Coronary artery (tissue), 2 donors: Measurements from ENCODE around the gene TOM1L2.

ENCODE experiments used
- DNase-seq: peaks from one replicate; pipeline ENCODE4 v3.0.0-alpha.2; 2017; ENCODE audit warnings: low spot score
- H3K27ac ChIP-seq, 2 donors: fragments of 200-600 bp; sonication (generic); one replicate each; pipeline ENCODE4 v1.5.1; 2016 to 2019
- H3K4me3 ChIP-seq: fragments of 200-600 bp; sonication (generic); 2 replicates; pipeline ENCODE4 v1.5.1; 2016; ENCODE audit warnings: mild to moderate bottlenecking, moderate library complexity
- CTCF ChIP-seq: fragments of 200-600 bp; sonication (generic); IDR thresholded peaks from one replicate; pipeline ENCODE4 v1.5.1; 2019; ENCODE audit warnings: antibody characterized with exemption

The TOM1L2 gene

DNA sequence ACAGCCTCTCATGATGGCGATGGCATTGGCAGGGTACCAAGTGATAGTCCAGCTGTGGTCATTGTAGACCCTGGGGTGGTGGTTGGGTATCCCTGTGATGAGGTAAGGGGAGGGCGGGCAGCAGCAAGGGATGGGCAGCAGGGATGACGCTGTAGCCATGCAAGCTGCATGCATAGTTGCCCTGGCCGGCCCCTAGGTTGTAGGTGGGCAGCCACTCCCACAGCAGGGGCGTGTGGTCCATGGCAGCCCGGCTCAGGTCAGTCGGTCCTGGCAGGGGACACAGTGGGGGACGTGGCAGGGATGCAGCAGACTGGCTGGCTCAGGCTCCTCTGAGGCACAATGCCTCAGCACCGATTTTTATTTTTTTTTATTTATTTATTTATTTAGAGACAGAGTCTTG, 9.1 kb upstream of the TOM1L2 start:
- no peak for TF ChIP-seq CTCF
- H3K27ac ChIP-seq = no peak overlapping the region
- peak; percentile 67 for DNase-seq
- no peak overlapping the region for H3K4me3 ChIP-seq

DNA sequence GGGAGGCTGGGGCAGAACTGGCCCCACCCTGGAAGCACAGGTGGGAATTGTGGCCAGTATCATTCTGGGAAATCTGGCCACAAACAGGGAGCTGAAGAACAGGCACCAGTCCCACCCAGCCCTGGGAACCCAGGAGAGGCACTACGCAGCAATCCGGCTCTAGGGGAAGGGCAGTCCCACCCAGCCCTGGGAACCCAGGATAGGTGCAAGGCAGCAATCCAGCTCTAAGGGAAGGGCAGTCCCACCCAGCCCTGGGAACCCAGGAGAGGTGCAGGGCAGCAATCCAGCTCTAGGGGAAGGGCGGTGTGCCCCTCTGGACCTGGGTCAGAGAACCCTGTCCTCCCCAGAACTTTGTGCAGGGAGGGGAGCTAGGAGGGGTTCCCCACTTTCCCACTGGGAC, 7.6 kb upstream of the TOM1L2 start:
- Histone ChIP-seq H3K27ac (no peak overlapping the region), H3K4me3 (no peak overlapping the region)
- no peak for DNase-seq
- TF ChIP-seq CTCF = no peak

DNA sequence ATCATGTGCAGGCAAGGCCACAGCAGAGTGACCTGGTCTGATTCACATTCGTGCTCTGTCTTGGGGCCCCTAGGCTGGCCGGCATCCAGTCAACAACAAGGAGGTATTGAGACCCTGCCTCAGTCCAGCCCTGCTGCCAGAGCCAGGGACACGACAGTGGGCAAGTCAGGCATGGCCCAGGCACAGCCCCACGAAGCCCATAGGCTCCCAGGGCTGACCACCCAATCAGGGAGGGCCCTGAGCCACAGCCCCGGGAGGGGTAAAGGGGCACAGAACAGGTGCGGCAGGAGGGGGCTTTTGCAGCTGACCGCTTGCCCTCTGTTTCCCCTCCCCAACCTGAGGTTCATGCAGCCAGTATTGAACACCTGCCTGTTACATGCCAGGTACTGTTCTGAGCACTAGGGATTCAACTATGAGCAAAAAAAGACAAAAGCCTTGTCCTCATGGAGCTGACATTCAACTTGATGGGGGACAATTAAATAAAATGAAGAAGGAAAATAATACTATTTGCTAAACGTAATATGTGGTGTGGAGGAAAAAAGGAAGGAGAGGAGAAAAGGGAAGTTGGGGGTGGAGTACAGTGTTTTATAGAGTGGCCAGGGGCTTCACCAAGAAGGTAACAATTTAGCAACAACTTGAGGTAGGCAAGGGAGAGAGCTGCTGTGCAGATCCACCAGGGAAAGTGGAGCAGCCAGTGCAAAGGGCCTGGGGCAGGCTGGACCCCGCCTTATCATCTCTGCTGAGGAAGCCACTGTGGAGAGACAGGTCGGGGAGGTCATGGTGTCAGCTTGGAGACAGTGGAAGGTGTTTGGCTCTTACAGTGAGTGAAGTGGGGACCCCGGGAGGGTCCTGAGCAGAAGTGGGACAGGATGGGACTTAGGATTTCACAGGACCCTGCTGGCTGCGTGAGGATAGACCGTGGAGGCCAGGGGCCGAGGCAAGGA, 6.6 kb upstream of the TOM1L2 start:
- H3K27ac ChIP-seq = no peak overlapping the region
- no peak for TF ChIP-seq CTCF
- DNase-seq = no peak

DNA sequence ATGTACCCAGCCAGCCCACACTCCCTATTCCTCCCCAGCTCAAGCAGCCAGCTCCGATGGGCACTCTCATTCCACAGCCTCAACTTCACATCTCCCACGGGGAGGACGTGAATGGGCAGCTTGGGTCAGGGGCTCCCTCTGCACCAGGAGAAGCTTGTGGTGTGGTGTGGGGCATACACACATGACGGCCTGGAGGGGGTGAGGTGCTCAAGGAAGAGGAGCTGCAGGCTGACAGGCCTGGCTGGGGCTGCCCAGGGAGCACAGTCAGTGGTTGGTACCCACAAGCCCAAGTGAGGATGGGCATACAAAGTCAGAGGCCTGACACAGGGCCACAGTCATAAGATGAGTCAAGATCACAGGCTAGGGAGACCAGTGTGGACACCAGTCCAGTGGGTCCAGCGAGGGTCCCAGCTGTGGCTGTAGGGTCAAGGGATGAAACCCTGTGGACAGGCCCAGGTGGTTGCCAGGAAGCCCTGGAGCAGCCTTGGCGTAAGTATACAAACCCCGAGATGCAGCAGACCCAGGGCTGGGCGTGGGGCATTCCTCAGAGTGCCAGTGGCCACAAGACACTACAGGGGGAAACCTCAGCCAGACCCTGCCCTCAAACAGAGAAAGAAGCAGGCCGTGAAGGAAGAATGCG, 4.9 kb upstream of the TOM1L2 start:
- Histone ChIP-seq H3K27ac (no peak overlapping the region), H3K4me3 (no peak overlapping the region)
- no peak for TF ChIP-seq CTCF
- no peak for DNase-seq

More for the DNA sequence above, 6.6 kb upstream of the TOM1L2 start:
- H3K4me3 ChIP-seq = no peak overlapping the region

GRCh38 chr17:17975436-17975835, 3.2 kb upstream of the TOM1L2 start:
- Histone ChIP-seq H3K4me3 (no peak overlapping the region), H3K27ac (no peak overlapping the region)
- TF ChIP-seq CTCF = no peak
- DNase-seq = no peak

GRCh38 chr17:17972952-17973254, 703 bp upstream of the TOM1L2 start:
- H3K27ac ChIP-seq = peak overlapping the region in 1 of 2 donors; percentile 35
- H3K4me3 ChIP-seq = peak overlapping the region; percentile 69
- DNase-seq = no peak
- no peak for TF ChIP-seq CTCF
